GM19455 (cell line): ENCODE measurements around the gene TRIM17.

Experiments used
- ATAC-seq: cut with Tn5 transposase; IDR thresholded peaks from one replicate; pipeline ENCODE4 v1.9.1; 2021; ENCODE audit not compliant: unreplicated experiment

Gene TRIM17

GRCh38 chr1:228358039-228358763 lies 58.5 kb downstream of the TRIM17 start:
- no peak for ATAC-seq
